ENCODE results near the gene THAP10. TPM values are rescaled to one million over a fixed set of nuclear protein-coding genes. Genes with fewer than 3 reads are reported as not detected.

THAP10 gene
- total RNA-seq, 1 experiment from 2014 or later = 2.6 TPM

DNA sequence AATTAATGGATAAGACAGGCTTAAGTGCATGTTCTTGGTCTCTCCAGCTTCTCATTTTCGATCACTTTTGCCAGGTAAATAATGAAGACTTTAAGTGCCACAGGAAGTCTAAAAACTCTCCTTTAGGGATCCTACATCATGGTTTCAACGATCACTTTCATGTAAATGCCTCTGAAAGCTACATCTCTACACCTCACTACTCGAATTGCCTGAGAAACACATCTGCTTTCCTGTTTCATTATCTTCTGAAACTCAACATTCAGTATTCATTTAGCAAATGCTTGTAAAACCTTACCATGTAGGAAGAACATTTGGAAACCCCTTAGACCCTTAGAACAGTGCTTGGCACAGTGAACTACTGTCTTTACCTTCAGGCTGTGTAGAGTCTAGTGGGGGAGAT lies 16.2 kb downstream of the THAP10 start (continued):
- TF ChIP-seq, protein P1, sequence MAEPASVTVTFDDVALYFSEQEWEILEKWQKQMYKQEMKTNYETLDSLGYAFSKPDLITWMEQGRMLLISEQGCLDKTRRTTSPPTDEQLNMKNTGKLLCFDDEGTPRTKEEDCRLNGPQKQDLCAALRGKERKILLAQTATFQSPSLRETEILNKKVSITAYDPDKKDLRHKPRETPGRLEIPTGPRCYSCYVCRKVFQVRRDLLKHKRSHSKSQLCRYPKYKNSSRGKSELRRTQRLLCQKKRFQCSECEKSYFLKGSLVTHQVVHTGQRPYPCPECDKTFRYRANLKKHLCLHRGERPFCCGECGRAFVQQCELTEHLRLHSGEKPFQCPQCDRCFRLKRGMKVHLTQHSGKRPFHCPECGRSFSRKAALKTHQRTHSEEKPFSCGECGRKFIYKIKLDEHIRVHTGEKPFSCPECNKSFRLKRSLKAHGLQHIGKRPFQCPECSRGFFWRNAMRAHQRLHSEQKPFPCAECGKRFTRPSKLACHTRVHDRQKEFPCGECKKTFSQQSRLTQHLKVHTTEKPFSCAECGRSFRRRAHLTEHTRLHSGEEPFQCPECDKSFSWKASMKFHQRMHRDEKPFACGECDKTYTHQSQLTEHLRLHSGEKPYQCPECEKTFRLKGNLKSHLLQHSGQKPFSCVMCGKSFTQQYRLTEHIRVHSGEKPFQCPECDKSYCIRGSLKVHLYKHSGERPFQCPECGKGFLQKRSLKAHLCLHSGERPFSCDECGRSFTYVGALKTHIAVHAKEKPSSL (CRISPR knock-in tag; conservative IDR thresholded peaks at IDR 0.05) = no peak

DNA sequence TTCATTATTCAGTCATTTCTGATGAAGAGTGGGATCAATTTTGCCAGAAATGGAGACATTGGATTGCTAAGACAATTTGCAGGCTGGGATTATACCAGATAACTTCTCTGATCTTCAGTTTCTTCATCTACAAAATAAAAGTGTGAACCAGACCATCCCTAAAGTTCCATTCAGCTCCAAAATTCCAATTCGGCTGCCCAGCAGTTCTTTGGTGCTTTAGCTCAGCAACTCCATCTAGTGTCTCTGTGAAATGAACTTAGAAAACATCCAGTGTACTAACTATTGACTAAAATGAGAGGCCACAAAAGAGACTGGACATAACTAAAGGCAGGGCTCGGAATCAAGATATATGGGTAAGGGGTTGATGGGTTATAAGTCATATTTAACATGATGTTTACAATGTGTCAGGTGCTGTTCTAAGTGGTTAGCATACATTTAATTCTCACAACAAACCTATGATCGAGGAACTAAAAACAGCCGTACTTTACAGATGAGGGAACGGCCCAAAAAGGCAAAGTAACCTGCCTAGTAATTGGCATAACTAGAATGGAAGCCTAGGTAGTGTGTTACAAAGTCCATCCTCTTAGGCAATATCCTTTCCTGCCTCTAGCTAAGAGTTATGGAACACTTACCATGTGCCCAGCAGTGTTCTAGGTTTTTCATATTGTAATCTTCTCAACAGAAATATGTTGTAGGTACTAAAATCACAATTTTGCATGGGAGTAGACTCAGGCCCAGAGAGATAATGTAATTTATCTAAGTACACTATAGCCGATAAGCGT lies 17.0 kb downstream of the THAP10 start:
- peaks cover 14% of the 10 kb centered on the region; the same call in 1 of the 2 replicates for H3K9me3 Mint-ChIP-seq
- H3K27me3 Mint-ChIP-seq (ENCODE audit: low read depth) = no peaks in the 10 kb centered on the region
- no peak overlapping the region for H3K4me3 Mint-ChIP-seq
- ChIA-PET CTCF (interaction anchor here (0.8 to 2.1 kb wide), 14 partner anchors 9 to 309 kb away, joined by 3 to 30 read pairs (median 5); partner anchors contain the start of genes LARP6 and LRRC49), POLR2A (no interaction called here)
- peaks cover 3% of the 10 kb centered on the region for H3K36me3 Mint-ChIP-seq
- no peaks in the 10 kb centered on the region for H3K4me1 Mint-ChIP-seq
- no peak for ATAC-seq
- H3K27ac Mint-ChIP-seq = no peak overlapping the region
- no peak for DNase-seq (ENCODE audit: low spot score)
- TF ChIP-seq NR2C2 (CRISPR knock-in tag; IDR thresholded peaks at IDR 0.05) (no peak), JAZF1 (CRISPR knock-in tag; IDR thresholded peaks at IDR 0.05) (no peak), TEAD1 (CRISPR knock-in tag; IDR thresholded peaks at IDR 0.05) (no peak), RELA (CRISPR knock-in tag; IDR thresholded peaks at IDR 0.05; ENCODE audit: borderline replicate concordance) (no peak), NFYB (CRISPR knock-in tag; conservative IDR thresholded peaks at IDR 0.05; ENCODE audit: low read depth) (no peak), TP53 (CRISPR knock-in tag; IDR thresholded peaks at IDR 0.05) (no peak), MYBL2 (CRISPR knock-in tag; IDR thresholded peaks at IDR 0.05) (no peak), ZBTB21 (CRISPR knock-in tag; IDR thresholded peaks at IDR 0.05; ENCODE audit: borderline replicate concordance) (no peak), EMX1 (CRISPR knock-in tag; IDR thresholded peaks at IDR 0.05) (no peak), SOX15 (CRISPR knock-in tag; IDR thresholded peaks at IDR 0.05) (no peak), KAT7 (CRISPR knock-in tag; IDR thresholded peaks at IDR 0.05; ENCODE audit: borderline replicate concordance) (no peak), CREB1 (CRISPR knock-in tag; IDR thresholded peaks at IDR 0.05) (no peak)
- TF ChIP-seq, protein P2, sequence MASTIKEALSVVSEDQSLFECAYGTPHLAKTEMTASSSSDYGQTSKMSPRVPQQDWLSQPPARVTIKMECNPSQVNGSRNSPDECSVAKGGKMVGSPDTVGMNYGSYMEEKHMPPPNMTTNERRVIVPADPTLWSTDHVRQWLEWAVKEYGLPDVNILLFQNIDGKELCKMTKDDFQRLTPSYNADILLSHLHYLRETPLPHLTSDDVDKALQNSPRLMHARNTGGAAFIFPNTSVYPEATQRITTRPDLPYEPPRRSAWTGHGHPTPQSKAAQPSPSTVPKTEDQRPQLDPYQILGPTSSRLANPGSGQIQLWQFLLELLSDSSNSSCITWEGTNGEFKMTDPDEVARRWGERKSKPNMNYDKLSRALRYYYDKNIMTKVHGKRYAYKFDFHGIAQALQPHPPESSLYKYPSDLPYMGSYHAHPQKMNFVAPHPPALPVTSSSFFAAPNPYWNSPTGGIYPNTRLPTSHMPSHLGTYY (CRISPR knock-in tag; IDR thresholded peaks at IDR 0.05) = no peak
- TF ChIP-seq, protein P3, sequence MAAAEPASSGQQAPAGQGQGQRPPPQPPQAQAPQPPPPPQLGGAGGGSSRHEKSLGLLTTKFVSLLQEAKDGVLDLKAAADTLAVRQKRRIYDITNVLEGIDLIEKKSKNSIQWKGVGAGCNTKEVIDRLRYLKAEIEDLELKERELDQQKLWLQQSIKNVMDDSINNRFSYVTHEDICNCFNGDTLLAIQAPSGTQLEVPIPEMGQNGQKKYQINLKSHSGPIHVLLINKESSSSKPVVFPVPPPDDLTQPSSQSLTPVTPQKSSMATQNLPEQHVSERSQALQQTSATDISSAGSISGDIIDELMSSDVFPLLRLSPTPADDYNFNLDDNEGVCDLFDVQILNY (CRISPR knock-in tag; IDR thresholded peaks at IDR 0.05) = no peak
- TF ChIP-seq, protein P4, sequence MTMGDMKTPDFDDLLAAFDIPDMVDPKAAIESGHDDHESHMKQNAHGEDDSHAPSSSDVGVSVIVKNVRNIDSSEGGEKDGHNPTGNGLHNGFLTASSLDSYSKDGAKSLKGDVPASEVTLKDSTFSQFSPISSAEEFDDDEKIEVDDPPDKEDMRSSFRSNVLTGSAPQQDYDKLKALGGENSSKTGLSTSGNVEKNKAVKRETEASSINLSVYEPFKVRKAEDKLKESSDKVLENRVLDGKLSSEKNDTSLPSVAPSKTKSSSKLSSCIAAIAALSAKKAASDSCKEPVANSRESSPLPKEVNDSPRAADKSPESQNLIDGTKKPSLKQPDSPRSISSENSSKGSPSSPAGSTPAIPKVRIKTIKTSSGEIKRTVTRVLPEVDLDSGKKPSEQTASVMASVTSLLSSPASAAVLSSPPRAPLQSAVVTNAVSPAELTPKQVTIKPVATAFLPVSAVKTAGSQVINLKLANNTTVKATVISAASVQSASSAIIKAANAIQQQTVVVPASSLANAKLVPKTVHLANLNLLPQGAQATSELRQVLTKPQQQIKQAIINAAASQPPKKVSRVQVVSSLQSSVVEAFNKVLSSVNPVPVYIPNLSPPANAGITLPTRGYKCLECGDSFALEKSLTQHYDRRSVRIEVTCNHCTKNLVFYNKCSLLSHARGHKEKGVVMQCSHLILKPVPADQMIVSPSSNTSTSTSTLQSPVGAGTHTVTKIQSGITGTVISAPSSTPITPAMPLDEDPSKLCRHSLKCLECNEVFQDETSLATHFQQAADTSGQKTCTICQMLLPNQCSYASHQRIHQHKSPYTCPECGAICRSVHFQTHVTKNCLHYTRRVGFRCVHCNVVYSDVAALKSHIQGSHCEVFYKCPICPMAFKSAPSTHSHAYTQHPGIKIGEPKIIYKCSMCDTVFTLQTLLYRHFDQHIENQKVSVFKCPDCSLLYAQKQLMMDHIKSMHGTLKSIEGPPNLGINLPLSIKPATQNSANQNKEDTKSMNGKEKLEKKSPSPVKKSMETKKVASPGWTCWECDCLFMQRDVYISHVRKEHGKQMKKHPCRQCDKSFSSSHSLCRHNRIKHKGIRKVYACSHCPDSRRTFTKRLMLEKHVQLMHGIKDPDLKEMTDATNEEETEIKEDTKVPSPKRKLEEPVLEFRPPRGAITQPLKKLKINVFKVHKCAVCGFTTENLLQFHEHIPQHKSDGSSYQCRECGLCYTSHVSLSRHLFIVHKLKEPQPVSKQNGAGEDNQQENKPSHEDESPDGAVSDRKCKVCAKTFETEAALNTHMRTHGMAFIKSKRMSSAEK (CRISPR knock-in tag; IDR thresholded peaks at IDR 0.05; ENCODE audit: borderline replicate concordance) = no peak
- TF ChIP-seq, protein P5, sequence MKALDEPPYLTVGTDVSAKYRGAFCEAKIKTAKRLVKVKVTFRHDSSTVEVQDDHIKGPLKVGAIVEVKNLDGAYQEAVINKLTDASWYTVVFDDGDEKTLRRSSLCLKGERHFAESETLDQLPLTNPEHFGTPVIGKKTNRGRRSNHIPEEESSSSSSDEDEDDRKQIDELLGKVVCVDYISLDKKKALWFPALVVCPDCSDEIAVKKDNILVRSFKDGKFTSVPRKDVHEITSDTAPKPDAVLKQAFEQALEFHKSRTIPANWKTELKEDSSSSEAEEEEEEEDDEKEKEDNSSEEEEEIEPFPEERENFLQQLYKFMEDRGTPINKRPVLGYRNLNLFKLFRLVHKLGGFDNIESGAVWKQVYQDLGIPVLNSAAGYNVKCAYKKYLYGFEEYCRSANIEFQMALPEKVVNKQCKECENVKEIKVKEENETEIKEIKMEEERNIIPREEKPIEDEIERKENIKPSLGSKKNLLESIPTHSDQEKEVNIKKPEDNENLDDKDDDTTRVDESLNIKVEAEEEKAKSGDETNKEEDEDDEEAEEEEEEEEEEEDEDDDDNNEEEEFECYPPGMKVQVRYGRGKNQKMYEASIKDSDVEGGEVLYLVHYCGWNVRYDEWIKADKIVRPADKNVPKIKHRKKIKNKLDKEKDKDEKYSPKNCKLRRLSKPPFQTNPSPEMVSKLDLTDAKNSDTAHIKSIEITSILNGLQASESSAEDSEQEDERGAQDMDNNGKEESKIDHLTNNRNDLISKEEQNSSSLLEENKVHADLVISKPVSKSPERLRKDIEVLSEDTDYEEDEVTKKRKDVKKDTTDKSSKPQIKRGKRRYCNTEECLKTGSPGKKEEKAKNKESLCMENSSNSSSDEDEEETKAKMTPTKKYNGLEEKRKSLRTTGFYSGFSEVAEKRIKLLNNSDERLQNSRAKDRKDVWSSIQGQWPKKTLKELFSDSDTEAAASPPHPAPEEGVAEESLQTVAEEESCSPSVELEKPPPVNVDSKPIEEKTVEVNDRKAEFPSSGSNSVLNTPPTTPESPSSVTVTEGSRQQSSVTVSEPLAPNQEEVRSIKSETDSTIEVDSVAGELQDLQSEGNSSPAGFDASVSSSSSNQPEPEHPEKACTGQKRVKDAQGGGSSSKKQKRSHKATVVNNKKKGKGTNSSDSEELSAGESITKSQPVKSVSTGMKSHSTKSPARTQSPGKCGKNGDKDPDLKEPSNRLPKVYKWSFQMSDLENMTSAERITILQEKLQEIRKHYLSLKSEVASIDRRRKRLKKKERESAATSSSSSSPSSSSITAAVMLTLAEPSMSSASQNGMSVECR (CRISPR knock-in tag; IDR thresholded peaks at IDR 0.05; ENCODE audit: borderline replicate concordance) = no peak
- TF ChIP-seq, protein P6, sequence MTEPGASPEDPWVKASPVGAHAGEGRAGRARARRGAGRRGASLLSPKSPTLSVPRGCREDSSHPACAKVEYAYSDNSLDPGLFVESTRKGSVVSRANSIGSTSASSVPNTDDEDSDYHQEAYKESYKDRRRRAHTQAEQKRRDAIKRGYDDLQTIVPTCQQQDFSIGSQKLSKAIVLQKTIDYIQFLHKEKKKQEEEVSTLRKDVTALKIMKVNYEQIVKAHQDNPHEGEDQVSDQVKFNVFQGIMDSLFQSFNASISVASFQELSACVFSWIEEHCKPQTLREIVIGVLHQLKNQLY (CRISPR knock-in tag; IDR thresholded peaks at IDR 0.05) = no peak
- TF ChIP-seq, protein P7, sequence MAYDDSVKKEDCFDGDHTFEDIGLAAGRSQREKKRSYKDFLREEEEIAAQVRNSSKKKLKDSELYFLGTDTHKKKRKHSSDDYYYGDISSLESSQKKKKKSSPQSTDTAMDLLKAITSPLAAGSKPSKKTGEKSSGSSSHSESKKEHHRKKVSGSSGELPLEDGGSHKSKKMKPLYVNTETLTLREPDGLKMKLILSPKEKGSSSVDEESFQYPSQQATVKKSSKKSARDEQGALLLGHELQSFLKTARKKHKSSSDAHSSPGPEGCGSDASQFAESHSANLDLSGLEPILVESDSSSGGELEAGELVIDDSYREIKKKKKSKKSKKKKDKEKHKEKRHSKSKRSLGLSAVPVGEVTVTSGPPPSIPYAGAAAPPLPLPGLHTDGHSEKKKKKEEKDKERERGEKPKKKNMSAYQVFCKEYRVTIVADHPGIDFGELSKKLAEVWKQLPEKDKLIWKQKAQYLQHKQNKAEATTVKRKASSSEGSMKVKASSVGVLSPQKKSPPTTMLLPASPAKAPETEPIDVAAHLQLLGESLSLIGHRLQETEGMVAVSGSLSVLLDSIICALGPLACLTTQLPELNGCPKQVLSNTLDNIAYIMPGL (CRISPR knock-in tag; IDR thresholded peaks at IDR 0.05) = no peak

Data from WTC11 (cell line).